Fibroblast of skin of left biceps (primary cell): ENCODE measurements around the gene PHLDA3.
A peak's percentile ranks its signal among the peaks of the same experiment; 100 is the strongest.
"Not testable (repeated sequence)": the region's sequence is repeated elsewhere in the genome, so short reads cannot be mapped to it uniquely, and the experiment has no call there.

Experiments
- DNase-seq, 2 experiments: peaks; one replicate each; pipeline ENCODE4 v3.0.0-alpha.2; 2013; ENCODE audit warnings: low read depth in 2 of 2

Gene PHLDA3

DNA sequence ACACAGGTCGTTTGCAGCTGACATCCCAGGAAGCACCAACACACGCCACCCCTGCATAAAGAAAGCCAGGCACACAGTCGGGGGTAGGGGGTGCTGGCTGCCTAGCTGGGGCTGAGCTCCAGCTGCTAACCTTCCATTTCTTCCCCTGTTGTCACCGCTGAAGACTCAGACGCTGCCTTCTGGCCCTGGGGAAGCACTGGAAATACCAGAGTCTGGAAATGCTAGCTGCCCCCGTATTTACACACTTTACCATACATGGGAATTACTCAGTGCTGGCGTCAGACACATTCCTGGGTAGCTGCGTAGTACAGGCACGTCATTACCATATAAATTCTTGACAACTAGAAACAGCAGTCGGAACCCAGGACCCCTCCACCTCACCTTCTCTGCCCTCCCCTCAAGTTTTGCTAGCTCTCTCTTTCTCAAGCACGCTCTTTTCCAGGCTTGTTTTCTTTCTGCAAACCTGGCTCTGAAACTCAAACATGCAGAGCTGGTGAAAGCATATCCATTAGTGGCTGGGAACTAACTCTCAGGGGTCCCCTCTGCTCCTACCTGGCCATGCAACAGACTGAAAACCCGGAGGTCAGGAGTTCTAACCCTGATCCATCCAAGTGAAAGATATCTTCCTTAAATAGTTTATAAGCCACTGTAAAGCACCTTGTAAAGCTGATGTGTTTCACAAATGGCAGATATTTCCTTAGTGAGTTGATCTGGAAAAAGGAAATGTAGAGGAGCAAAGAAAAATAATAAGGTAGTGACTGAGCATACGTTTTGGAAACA, 34.6 kb upstream of the PHLDA3 start:
- peak; percentile 97 for DNase-seq

DNA sequence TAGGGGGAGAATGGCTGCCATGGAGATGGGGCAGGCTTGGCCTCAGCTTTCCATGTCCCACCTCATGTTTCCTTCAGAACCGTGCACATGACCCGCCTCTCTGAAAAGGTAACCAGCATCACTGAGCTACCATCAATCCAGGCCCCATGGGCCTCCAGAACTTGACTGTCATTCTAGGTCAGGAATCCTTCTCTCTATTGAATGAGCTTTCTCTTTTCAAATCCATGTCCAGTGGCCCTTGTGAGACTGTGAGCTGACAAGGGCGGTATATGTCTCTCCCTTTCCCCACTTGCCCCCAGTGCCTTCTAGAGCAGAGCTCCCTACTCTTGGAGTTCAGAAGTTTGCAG, 33.5 kb upstream of the PHLDA3 start:
- DNase-seq: no peak

- DNase-seq: no peak
These were observed 33.0 kb upstream of the PHLDA3 start for GRCh38 chr1:201501812-201502510.

DNA sequence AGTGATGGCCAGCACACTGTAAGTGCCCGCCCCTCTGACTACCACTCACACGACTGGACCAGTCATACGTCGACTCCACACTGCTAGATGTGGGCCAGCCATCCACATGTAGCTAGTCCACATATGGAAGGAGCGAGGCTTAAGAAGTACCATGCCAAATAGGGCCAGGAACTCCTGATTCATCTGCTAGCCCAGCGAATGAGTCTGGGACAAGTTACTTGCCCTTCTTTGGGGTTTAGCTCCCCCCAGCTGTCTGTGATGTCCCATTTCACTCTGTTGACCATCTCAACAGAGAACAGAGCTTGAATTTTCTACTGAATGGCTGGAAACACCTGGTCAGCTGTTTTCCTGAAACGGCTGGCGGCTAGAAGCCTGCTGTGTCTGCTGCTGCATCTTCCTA, 32.2 kb upstream of the PHLDA3 start:
- no peak for DNase-seq

GRCh38 chr1:201500670-201501120, 31.7 kb upstream of the PHLDA3 start:
- DNase-seq: no peak

DNA sequence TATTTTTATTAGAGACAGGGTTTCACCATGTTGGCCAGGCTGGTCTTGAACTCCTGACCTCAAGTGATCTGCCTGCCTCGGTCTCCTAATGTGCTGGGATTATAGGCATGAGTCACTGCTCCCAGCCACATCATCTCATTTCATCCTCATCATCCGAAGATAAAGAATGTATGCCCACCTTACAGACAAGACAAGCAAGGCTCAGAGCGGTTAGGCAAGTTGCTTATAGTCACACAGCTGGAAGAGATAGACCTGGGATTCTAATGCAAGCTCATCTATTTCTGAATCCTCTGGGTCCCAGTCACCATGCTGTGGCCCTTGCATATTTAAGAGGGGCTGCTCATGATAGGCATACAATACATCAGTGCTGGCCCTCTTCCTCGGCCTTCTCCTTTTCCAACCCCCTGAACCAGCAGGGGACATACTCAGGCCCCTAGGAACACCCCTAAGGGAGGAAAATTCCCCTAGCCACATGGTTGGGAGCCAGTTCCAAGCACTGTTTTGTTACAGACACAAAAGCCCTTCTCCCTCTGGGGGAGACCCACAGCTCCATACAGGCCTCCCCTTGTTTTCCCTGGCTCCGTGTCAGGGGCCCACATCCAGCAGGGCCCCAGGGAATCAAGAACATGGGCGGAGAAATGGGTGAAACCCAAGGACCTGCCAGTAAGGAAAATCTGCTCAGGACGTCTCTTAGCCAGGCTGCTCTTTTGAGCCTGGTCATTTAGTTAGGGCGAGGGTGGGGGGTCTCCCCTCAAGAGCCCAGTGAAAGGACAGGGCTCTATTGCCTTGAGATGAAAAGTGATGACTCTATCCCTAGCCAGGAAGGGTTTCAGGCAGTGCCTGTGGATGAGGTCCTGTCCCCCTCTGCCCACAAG, 31.0 kb upstream of the PHLDA3 start:
- DNase-seq: no peak

DNA sequence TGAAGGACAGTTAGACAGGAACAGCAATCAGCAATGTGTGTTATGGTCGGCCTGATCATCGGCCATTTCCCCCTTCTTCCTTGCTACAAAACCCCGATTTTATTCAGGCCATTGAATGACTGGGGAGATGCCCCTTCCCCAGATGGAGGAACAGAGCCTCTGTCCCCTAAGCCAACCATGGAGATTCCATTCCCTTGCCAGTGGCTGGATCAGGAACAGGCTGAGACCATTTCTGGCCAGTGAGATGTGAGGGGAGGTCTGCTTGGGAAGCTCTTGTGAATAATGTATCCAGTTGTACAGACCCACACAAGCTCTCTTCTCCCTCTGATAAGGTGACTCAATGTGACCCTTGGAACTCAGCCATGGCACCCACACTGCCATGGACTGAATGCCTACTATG, 30.2 kb upstream of the PHLDA3 start:
- no peak for DNase-seq

- no peak for DNase-seq
These were observed 29.6 kb upstream of the PHLDA3 start for GRCh38 chr1:201498621-201499020.

DNA sequence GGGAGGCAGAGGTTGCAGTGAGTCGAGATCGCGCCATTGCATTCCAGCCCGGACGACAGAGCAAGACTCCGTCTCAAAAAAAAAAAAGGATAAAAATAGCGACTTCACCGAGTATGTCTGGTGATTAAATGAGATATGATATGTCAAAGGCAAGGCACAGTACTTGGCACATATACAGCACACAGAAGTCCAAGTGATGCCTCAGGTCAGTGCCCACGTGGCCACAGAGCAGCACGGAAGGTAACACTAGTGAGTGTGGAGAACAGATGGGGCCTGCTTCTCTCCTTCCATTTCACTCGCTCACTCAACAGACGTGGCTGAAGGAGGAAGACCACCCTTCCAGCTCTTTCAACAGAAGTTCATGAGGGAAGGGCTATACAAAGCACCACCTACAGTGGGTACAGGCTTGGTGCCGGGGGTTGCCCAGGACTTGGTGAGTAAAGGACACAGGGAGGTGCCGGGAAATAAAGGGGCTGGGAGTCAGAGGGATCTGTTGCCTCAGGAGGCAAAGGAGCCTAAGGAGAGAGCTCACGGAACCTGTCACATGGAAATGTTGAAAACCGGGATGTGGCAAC, 29.0 kb upstream of the PHLDA3 start:
- no peak for DNase-seq

GRCh38 chr1:201496296-201496690, 27.3 kb upstream of the PHLDA3 start:
- no peak for DNase-seq

DNA sequence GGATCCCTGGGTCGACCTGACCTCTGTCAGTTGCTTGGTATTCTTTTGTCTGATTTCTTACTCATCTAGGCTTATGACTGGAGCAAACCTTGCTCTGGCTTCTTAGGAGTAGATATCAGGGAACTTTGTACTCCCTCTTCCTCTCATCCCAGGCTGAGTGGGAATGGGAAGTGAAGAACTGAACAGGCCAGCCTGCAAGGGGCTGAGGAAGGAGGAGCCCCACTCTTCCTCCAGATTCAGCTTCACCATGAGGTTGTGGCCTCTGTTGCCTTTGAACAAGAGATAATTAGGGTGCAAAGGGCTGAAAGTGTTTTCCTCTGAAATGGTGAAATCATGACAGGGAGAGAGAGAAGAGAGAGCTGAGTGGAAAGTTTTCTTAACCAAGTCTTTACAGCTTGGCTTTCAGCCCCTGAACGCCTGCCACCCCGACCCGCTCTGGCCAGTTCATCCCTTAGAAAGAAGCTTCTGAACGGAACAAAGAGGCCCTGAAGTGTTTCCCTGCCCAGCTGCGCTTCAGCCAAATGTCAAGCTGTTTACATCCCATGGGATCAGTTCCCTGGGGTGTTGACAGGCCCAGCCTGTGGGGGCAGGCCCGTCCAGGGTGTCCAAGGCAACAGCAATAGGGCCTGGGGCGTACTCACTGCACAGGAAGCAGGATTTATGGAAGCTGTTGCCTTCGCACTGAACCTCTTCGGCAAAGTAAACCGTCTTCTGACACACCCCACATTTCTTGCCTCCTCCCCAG, 26.7 kb upstream of the PHLDA3 start:
- DNase-seq: no peak

DNA sequence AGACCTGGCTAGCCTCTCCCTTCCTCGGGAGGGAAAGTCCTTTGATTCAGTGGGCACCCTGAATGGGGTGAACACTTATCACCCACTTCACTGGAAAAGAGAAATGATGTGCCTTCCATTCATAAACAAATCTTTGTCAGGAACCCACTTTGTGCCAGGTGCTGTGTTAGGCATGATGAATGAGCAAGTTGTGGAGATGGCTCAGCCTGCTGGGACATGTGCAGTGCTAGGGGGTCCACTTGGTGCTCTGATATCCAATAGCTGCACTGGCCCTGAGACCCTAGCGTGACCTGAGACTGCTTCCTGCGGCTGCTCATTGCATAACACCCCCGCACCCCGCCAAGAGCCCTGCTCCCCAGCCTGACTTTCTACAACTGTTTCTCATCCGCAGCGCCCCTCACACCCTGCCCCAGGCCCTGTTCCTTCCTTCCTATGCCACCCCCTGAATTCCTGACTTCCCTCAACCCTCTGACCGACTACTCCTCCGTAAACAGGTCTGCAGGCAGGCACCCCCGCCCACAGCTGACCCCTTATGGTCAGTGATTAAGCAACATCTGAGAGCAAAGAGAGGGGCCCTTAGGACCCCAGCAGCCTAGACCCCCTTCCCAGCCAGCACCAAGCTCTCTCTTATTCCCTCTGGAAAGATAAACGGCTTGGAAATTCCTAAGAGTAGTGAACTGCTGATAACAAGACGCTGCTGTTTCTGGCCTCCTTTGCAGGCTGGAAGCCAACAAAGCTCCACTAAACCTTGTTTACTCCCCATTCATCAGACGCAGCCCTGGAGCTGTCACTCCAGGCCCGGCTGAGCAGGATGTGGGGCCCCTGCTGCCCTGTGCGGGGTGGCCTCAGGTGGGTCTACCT, 25.0 kb upstream of the PHLDA3 start:
- DNase-seq: no peak

GRCh38 chr1:201493026-201493656, 24.2 kb upstream of the PHLDA3 start:
- DNase-seq: not testable (repeated sequence)

GRCh38 chr1:201491896-201492511, 23.0 kb upstream of the PHLDA3 start:
- DNase-seq: no peak

GRCh38 chr1:201490708-201491131, 21.7 kb upstream of the PHLDA3 start:
- no peak for DNase-seq

- no peak for DNase-seq
These were observed 20.8 kb upstream of the PHLDA3 start for GRCh38 chr1:201489643-201490261.

DNA sequence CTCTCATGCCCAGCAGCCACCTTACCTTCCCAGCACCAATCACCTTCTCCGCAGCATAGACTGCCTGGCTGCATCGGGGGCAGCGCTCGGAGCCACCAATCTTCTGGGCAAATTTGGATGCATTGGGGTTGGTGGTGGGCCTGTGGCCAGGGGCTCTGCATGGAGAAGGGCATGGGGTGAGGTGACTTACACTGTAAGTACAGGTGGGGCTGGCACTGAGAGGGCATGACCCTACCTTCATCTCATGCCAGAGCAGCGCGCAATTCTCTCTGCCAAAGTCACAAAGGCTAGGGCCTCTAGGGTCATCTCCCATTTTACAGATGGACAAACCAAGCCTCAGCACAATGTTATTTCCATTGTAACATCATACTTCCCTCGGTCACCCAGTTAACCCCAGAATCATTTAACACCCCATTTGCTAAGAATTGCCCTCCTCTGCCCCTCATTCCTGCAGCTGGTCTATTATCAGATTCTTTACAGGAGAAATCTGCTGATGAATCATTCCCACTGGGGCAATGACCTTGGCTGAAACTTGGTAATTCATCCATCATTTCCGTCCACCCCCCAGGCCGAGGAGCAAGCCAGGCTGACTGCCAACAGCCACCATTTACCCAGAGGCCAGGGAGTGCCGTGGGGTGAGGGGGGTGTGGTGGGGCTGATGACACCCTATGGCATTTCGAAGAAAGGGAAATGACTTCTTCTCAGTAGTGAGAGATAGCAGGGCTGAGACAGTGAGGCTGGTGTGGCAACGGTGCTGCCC, 20.0 kb upstream of the PHLDA3 start:
- DNase-seq: peak; percentile 66 to 72

DNA sequence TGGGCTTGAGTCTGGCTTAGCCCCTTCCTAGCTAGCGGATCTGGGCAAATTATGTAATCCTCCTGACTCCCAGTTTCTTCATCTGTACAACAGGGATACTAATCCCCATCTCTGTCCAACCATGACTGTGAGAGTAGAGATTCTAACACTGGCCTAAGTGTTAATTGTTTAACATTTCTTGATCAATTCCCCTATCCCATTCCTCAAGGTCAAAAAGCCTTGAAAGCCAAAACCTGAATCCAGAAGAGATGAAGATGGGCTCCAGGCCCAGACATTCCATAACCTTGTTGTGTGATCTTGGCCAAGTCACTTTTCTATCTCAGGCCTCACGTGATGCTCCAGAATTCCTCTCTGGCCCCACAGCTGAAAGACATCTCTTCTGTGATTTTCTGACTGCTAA, 18.8 kb upstream of the PHLDA3 start:
- no peak for DNase-seq
